KMS-11 (cell line): ENCODE results near the gene LDLRAD2.

ENCODE experiments used
- H2AFZ ChIP-seq: fragments of 200-600 bp; sonication (generic); 2 replicates; pipeline ENCODE4 v1.6.1; 2016; ENCODE audit warnings: antibody characterized with exemption, mixed run types, low read depth
- H3K27ac ChIP-seq: fragments of 200-600 bp; sonication (generic); 2 replicates; pipeline ENCODE4 v1.6.1; 2016; ENCODE audit warnings: mild to moderate bottlenecking, mixed run types
- H3K27me3 ChIP-seq: fragments of 200-600 bp; sonication (generic); 2 replicates; pipeline ENCODE4 v1.6.1; 2017; ENCODE audit warnings: mild to moderate bottlenecking, low read depth, mixed run types, moderate library complexity; ENCODE audit not compliant: insufficient read depth
- H3K36me3 ChIP-seq: fragments of 200-600 bp; sonication (generic); 2 replicates; pipeline ENCODE4 v1.6.1; 2017; ENCODE audit warnings: mild to moderate bottlenecking, mixed run types; ENCODE audit not compliant: insufficient read depth
- H3K4me1 ChIP-seq: fragments of 200-600 bp; sonication (generic); 2 replicates; pipeline ENCODE4 v1.6.1; 2016; ENCODE audit warnings: mild to moderate bottlenecking, low read depth, mixed run types; ENCODE audit not compliant: poor library complexity, severe bottlenecking
- H3K4me2 ChIP-seq: fragments of 200-600 bp; sonication (generic); 2 replicates; pipeline ENCODE4 v1.7.0; 2016; ENCODE audit warnings: mild to moderate bottlenecking, mixed run types
- H3K4me3 ChIP-seq: fragments of 200-600 bp; sonication (generic); IDR thresholded peaks from 2 replicates; pipeline ENCODE4 v1.6.1; 2017; ENCODE audit warnings: low read depth, low read length, mixed read lengths; ENCODE audit not compliant: insufficient read depth
- H3K79me2 ChIP-seq: fragments of 200-600 bp; sonication (generic); 2 replicates; pipeline ENCODE4 v1.6.1; 2016; ENCODE audit warnings: low read depth, mixed run types; ENCODE audit not compliant: insufficient read depth
- H3K9ac ChIP-seq: fragments of 200-600 bp; sonication (generic); 2 replicates; pipeline ENCODE4 v1.6.1; 2016; ENCODE audit warnings: mild to moderate bottlenecking, mixed run types
- H4K20me1 ChIP-seq: fragments of 200-600 bp; sonication (generic); 2 replicates; pipeline ENCODE4 v1.6.1; 2016; ENCODE audit warnings: mild to moderate bottlenecking, mixed run types; ENCODE audit not compliant: insufficient read depth
- CTCF ChIP-seq: fragments of 200-600 bp; sonication (generic); conservative IDR thresholded peaks from 2 replicates; pipeline ENCODE4 v1.6.1; 2017; ENCODE audit warnings: low read depth, mild to moderate bottlenecking, antibody characterized with exemption, low read length, moderate library complexity, mixed read lengths

LDLRAD2 gene

GRCh38 chr1:21843208-21843607 is 31.1 kb downstream of the LDLRAD2 start:
- H3K27me3 ChIP-seq: no peaks in the 10 kb centered on the region; the same call in 1 of the 2 replicates
- no peaks in the 10 kb centered on the region for H3K79me2 ChIP-seq
- no peak overlapping the region for H3K4me2 ChIP-seq
- H3K4me3 ChIP-seq: no peak overlapping the region
- no peak overlapping the region for H3K9ac ChIP-seq
- H4K20me1 ChIP-seq: no peaks in the 10 kb centered on the region
- TF ChIP-seq CTCF: no peak
- H2AFZ ChIP-seq: no peak overlapping the region
- H3K27ac ChIP-seq: no peak overlapping the region
- no peaks in the 10 kb centered on the region for H3K4me1 ChIP-seq
- no peaks in the 10 kb centered on the region for H3K36me3 ChIP-seq

- Histone ChIP-seq H2AFZ (no peak overlapping the region), H3K9ac (no peak overlapping the region), H3K4me3 (no peak overlapping the region), H3K27ac (no peak overlapping the region), H3K27me3 (no peaks in the 10 kb centered on the region; the same call in 1 of the 2 replicates), H4K20me1 (no peaks in the 10 kb centered on the region), H3K79me2 (no peaks in the 10 kb centered on the region), H3K4me2 (no peak overlapping the region), H3K36me3 (no peaks in the 10 kb centered on the region), H3K4me1 (no peaks in the 10 kb centered on the region)
- no peak for TF ChIP-seq CTCF
These were observed 31.9 kb downstream of the LDLRAD2 start for GRCh38 chr1:21843996-21844395.

GRCh38 chr1:21845646-21846641 is 33.9 kb downstream of the LDLRAD2 start:
- Histone ChIP-seq H3K27me3 (no peaks in the 10 kb centered on the region), H4K20me1 (no peaks in the 10 kb centered on the region), H3K27ac (no peak overlapping the region), H3K79me2 (no peaks in the 10 kb centered on the region), H2AFZ (no peak overlapping the region), H3K4me3 (no peak overlapping the region), H3K4me2 (no peak overlapping the region), H3K36me3 (no peaks in the 10 kb centered on the region), H3K9ac (no peak overlapping the region), H3K4me1 (no peaks in the 10 kb centered on the region)
- TF ChIP-seq CTCF: no peak

- no peak overlapping the region for H2AFZ ChIP-seq
- no peak overlapping the region for H3K9ac ChIP-seq
- no peak overlapping the region for H3K4me3 ChIP-seq
- H3K4me1 ChIP-seq: no peaks in the 10 kb centered on the region
- no peaks in the 10 kb centered on the region for H3K27me3 ChIP-seq
- H3K79me2 ChIP-seq: no peaks in the 10 kb centered on the region
- no peak overlapping the region for H3K27ac ChIP-seq
- no peaks in the 10 kb centered on the region for H4K20me1 ChIP-seq
- no peak overlapping the region for H3K4me2 ChIP-seq
- TF ChIP-seq CTCF: no peak
- no peaks in the 10 kb centered on the region for H3K36me3 ChIP-seq
These were observed 35.4 kb downstream of the LDLRAD2 start for GRCh38 chr1:21847223-21848205.
